Thoracic aorta (tissue), 2 donors: ENCODE measurements around the gene DDX43. TPM values are rescaled to one million over a fixed set of nuclear protein-coding genes. Genes with fewer than 3 reads are reported as not detected.

Experiments
- ATAC-seq: fragments of 150-250 bp; one replicate; pipeline ENCODE4 v1.8.0; 2017; ENCODE audit warnings: low read depth; ENCODE audit not compliant: insufficient number of reproducible peaks, low FRiP score
- DNase-seq: peaks from one replicate; pipeline ENCODE4 v3.0.0-alpha.2; 2020; ENCODE audit warnings: low spot score
- H3K27ac ChIP-seq, 2 donors: fragments of 200-600 bp; sonication (generic); 1 replicate in 1 of 2; 2 replicates in 1 of 2; pipeline ENCODE4 v1.5.1; 2016; ENCODE audit warnings: mild to moderate bottlenecking in 2 of 2, moderate library complexity in 2 of 2
- H3K27me3 ChIP-seq: fragments of 200-600 bp; sonication (generic); replicated peaks from 2 replicates; pipeline ENCODE4 v1.6.0; 2016; ENCODE audit warnings: mild to moderate bottlenecking; ENCODE audit not compliant: insufficient read depth
- H3K36me3 ChIP-seq: fragments of 200-600 bp; sonication (generic); one replicate; pipeline ENCODE4 v1.5.1; 2016
- H3K4me1 ChIP-seq, 2 donors: fragments of 200-600 bp; sonication (generic); 1 replicate in 1 of 2; 2 replicates in 1 of 2; pipeline versions ENCODE4 v1.5.1 to v1.6.0; 2016; ENCODE audit warnings: low read depth in 2 of 2, mild to moderate bottlenecking in 1 of 2; ENCODE audit not compliant: control insufficient read depth in 1 of 2
- H3K4me3 ChIP-seq: fragments of 200-600 bp; sonication (generic); 2 replicates; pipeline ENCODE4 v1.5.1; 2016; ENCODE audit warnings: mild to moderate bottlenecking
- H3K9me3 ChIP-seq: fragments of 200-600 bp; sonication (generic); 2 replicates; pipeline ENCODE4 v1.5.1; 2016
- CTCF ChIP-seq: fragments of 200-600 bp; sonication (generic); IDR thresholded peaks from one replicate; pipeline ENCODE4 v1.5.1; 2019; ENCODE audit warnings: antibody characterized with exemption
- total RNA-seq, 2 donors: library from RNA; depleted of rRNA; stranded (reverse); fragments of >200 nt; gene quantifications; one replicate each; pipeline versions ENCODE4 v1.1.0 to v1.2.3, GENCODE V29; 2016

The DDX43 gene
- total RNA-seq, 2 donors from 2014 or later, result 7.0 to 12.2 TPM

- no peak within 1 kb of the TSS for H3K4me3 ChIP-seq
- no peaks in the 10 kb centered on the region for H3K9me3 ChIP-seq
- TF ChIP-seq CTCF, result no peak
- no peak for ATAC-seq
- no peaks in the 10 kb centered on the region for H3K4me1 ChIP-seq
- no peaks in the 10 kb centered on the region for H3K36me3 ChIP-seq
- no peaks in the 10 kb centered on the region for H3K27me3 ChIP-seq
- no peak for DNase-seq
- no peak within 1 kb of the TSS for H3K27ac ChIP-seq
These were observed 32.3 kb upstream of the DDX43 start, which contains the start of gene KHDC3L for GRCh38 chr6:73362358-73362757. KHDC3L (plus strand) TSS chr6:73362658; CDS start chr6:73362730, 72 bp downstream.

- Histone ChIP-seq H3K36me3 (no peaks in the 10 kb centered on the region), H3K4me1 (no peaks in the 10 kb centered on the region), H3K27ac (no peak overlapping the region), H3K27me3 (no peaks in the 10 kb centered on the region), H3K9me3 (no peaks in the 10 kb centered on the region), H3K4me3 (no peak overlapping the region)
- DNase-seq (no peak), ATAC-seq (no peak)
- no peak for TF ChIP-seq CTCF
These were observed 31.6 kb upstream of the DDX43 start for GRCh38 chr6:73362869-73363536.

GRCh38 chr6:73363537-73363875 is 31.1 kb upstream of the DDX43 start:
- Histone ChIP-seq H3K27me3 (no peaks in the 10 kb centered on the region), H3K36me3 (no peaks in the 10 kb centered on the region), H3K4me3 (no peak overlapping the region), H3K27ac (no peak overlapping the region), H3K4me1 (no peaks in the 10 kb centered on the region), H3K9me3 (no peaks in the 10 kb centered on the region)
- no peak for DNase-seq
- no peak for ATAC-seq
- no peak for TF ChIP-seq CTCF

- ATAC-seq (no peak), DNase-seq (no peak)
- no peak for TF ChIP-seq CTCF
- Histone ChIP-seq H3K9me3 (no peaks in the 10 kb centered on the region), H3K4me1 (no peaks in the 10 kb centered on the region), H3K4me3 (no peak overlapping the region), H3K36me3 (no peaks in the 10 kb centered on the region), H3K27me3 (no peaks in the 10 kb centered on the region), H3K27ac (no peak overlapping the region)
These were observed 30.5 kb upstream of the DDX43 start for GRCh38 chr6:73364121-73364520.

- ATAC-seq, result no peak
These were observed 30.1 kb upstream of the DDX43 start for GRCh38 chr6:73364549-73364948.

More at GRCh38 chr6:73364549-73364948, 30.1 kb upstream of the DDX43 start:
- Histone ChIP-seq H3K4me1 (no peaks in the 10 kb centered on the region), H3K4me3 (no peak overlapping the region), H3K36me3 (no peaks in the 10 kb centered on the region), H3K27me3 (no peaks in the 10 kb centered on the region), H3K27ac (no peak overlapping the region), H3K9me3 (no peaks in the 10 kb centered on the region)
- DNase-seq, result no peak
- TF ChIP-seq CTCF, result no peak
